Gastroesophageal sphincter (tissue), 3 donors: Measurements from ENCODE around the gene OGA.

Experiments
- CTCF ChIP-seq, 4 experiments: fragments of 200-600 bp in 2 of 4; fragments of 450-650 bp in 2 of 4; sonication (generic) in 1 of 4; IDR thresholded peaks; one replicate each; pipeline ENCODE4 v1.5.1; 2017 to 2019; ENCODE audit warnings: antibody characterized with exemption in 4 of 4, mild to moderate bottlenecking in 2 of 4, moderate library complexity in 2 of 4
- EP300 ChIP-seq: sonication (generic); formaldehyde crosslinking; IDR thresholded peaks from one replicate; pipeline ENCODE4 v1.6.1; 2017; ENCODE audit warnings: antibody characterized with exemption, mild to moderate bottlenecking
- POLR2A ChIP-seq, 2 donors: fragments of 450-650 bp; IDR thresholded peaks; one replicate each; pipeline ENCODE4 v1.6.1; 2017; ENCODE audit warnings: antibody characterized with exemption in 2 of 2, mild to moderate bottlenecking in 2 of 2, moderate library complexity in 1 of 2
- POLR2AphosphoS5 ChIP-seq: sonication (generic); formaldehyde crosslinking; IDR thresholded peaks from one replicate; pipeline ENCODE4 v1.6.1; 2017; ENCODE audit warnings: antibody characterized with exemption

GRCh38 chr10:101828766-101829551 lies 10.7 kb upstream of the OGA start:
- TF ChIP-seq CTCF (IDR thresholded peaks at IDR 0.05) (no peak), POLR2A (IDR thresholded peaks at IDR 0.05) (no peak), POLR2AphosphoS5 (no peak), EP300 (no peak)
